DMS153 treated with DMSO at 0.1 percent for 48 hours (cell line): Measurements from ENCODE around the gene HEBP1.

Experiments
- DNase-seq: peaks from one replicate; lab custom pipeline; 2025; ENCODE audit not compliant: unreplicated experiment; lab: John Stamatoyannopoulos, UW

Gene HEBP1

DNA sequence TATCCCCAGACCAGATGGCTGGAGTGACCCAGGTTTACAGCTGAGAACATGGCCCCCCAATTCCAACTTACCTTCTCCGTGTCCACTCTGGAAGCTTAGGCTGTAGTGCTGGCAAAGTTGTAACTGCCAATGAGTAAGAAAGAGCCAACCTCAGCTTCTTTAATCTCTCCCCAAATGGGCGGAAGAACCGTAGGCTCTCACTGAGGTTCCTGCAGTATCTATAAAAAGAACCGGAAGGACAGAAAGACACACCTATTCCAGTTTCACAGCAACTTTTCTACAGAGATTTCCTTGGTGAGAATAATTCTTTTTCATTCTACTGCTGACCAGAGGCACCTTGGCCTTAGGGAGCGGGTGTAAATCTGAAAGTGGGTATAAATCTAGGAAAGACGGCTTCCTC lies 48.0 kb downstream of the HEBP1 start, which contains the start of gene GPRC5D:
Gene GPRC5D, minus strand, starts transcription at position 135 of the 400 bp plus-strand sequence. CDS start 1,786 bp downstream, outside the sequence.
- DNase-seq, result no peak

DNA sequence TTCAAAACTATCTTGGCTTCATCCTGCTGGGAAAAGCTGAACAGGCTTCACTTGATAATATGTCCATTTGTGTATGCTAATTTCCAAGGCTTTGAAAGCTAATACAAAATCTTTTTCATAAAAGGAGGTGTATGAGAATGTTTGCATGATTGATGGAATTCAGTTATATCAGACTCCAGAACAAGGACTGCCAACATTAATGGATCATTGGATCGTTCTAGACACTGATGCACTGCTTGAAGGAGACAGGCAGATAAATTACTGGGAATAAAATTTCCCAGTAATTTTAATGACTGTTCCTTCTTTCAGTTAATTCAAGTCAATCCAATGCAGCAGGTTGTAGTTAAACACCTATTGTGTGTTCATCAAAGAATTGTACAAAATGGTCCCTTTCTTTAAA lies 48.6 kb downstream of the HEBP1 start:
- no peak for DNase-seq

DNA sequence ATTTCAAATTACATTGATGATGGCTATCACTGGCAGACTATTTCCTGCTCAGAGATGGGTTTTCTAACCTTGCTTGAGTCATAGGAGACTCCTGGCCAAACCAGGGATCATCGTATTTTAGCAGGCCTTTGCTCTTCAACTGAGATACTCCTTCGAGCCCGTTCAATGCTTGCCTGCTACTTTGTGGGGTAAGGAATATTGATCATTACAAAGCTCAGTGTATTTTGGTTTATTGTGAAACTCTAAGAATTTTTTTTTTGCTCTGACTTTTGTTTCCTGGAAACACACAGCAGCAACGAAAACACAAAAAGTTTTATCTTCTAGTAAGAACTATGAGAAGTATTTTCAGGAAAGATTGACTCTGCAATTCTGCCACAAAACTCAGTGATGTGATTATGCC lies 52.2 kb downstream of the HEBP1 start:
- no peak for DNase-seq

DNA sequence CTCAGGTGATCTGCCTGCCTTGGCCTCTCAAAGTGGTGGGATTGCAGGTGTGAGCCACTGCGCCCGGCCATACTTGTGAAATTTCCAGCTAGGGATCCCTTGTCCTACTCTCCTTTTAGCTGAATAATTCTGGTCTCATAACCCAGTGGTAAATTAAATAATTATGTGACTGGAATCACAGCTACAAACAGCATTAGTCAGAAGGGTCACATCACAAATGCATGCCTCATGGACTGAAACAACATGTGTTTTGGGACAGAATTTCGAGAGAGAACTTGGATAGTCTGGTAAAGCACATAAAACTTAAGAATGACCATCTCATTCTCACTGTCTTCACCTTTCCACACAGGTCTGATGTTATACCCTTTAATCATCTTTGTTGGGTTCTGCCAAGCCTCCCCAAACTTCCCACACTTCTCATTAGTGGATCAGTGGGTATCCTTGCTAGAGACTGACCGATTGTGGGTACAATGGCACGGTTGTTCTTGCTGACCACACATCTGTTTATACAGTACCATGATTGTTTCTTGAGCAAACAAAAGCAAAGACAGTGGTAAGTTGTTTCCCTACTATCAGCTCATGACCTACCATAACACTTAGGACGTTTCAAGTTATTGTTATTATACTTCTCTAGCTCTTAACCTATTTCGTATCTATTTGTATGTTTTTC lies 53.2 kb downstream of the HEBP1 start:
- no peak for DNase-seq

DNA sequence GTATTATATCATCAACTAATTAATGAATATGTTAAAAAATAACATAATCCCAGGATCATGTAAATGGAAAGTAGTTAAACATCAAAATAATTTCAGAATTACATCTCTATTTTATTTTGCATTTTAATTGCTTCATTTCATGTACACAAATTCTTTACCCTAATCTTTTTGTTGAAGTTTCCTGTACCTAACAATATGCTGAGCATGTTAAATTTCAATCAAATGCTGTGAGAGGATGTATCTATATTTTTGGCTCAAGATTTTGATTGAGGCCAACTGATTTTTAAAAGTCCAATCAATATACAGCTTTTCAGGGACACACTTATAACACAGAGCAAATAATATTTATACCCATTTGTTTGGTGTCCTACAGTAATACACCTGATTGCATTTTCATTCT lies 54.5 kb downstream of the HEBP1 start:
- DNase-seq, result no peak

- no peak for DNase-seq
Observed at GRCh38 chr12:12943586-12944260, 56.3 kb downstream of the HEBP1 start.

DNA sequence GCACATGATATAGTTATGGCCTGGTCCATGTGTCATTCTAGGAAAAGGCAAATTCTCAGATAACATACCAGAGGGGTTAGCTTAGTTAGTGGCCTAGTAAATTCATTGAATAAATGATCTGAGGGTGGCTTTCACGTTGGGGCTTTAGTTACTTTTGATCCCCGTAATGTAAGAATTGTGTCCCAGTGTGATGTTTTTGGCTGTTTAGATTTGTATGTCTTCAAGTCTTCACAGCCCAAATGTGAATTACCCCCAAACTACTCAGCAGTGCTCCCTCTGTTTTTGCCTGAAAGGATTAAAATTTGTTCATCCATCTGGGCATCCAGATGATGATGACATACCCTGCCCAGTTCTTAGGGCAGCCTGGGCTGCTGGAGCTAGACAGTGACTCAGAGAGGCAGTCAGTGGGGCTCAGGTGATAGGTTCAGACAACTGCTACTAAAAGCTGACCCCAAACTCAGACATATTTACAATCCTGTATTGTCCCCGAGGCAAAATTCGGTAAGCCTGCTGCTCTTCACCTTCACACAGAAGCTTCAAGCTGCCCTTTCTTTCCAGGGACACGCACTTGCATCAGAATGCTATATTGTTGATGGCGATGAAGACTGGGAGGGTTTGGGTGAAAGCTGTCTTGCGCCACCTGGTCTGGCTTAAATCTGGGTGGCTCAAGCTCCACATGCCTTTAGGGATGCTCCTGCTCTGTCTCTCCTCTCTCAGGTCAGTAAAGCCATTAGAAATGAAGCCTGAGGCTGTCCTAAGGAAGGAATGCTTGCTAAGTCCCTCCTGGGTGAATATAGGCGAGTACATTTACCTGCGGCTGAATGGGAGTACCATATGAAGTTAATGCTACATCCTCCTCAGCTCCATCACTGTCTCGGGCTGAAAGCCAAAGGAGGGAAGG lies 58.4 kb downstream of the HEBP1 start:
- no peak for DNase-seq

DNA sequence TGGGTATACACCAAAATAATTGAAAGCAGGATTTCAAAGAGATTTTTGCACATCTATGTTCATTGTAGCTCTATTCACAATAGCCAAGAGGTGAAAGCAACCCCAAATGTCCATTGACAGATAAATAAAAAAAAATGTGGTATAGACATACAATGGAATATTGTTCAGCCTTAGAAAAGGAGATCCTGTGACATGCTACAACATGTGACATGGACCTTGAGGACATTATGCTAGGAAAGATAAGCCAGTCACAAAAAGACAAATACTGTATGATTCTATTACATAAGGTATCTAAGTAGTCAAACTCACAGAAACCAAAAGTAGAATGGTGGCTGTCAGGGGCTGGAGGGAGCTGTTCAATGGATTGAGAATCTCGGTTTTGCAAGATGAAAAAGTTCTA lies 60.2 kb downstream of the HEBP1 start:
- no peak for DNase-seq

DNA sequence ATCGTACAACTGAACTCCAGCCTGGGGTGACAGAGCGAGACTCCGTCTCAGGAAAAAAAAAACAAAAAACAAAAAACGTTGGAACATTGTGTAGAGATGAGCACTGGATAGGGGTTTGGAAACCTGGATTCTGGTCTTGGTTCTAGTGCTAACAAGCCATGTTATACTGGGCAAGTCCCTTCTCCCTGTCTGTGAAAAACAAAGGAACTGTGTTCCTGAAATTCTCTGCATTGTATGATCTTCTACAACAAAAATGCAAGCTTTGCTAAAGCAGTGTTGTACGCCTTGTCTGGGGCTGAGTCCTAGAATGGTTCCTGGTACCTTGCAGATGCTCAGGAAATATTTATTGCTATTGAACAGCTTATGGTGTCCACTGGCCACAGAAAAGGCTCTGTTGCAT lies 61.5 kb downstream of the HEBP1 start:
- DNase-seq, result no peak

DNA sequence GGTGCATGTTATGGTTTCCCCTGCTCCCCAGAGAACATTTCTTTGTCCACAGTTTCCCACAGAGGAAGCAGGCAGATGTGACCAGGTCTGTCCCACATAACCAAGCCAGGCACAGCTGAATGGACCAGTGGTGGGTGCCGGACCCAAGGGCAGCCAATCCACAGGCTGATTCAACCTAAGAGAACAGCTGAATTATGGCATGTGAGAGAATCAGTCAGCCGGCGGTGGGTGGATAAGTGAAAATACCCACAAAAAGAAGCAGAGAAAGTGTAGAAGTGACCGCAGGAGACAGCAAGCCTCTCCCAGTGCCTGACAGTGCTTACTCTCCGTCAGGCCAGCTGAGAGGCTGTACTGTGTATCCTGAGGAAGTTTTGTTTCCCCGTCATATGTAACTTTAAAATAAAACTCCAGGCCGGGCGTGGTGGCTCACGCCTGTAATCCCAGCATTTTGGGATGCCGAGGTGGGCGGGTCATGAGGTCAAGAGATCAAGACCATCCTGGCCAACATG lies 63.0 kb downstream of the HEBP1 start:
- no peak for DNase-seq

GRCh38 chr12:12934556-12934955 lies 65.5 kb downstream of the HEBP1 start:
- no peak for DNase-seq

DNA sequence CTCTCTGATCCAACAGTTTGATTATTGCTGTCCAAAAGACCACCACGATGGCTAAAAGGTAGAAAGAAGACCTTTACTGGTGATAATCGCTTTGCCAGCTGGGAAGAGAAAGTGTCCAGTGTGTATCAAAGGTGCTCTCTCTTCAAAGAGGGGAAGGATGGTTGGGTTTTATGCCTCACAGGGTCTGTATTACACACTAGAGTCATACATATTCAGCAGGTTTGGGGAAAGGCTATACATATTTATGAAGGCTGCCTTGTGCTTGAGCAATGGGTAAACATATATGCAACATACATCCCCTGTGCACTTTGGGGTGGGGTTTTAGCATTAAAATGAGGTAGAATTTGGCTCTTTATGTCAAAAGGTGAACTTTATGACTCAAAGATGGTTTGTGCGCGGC lies 66.3 kb downstream of the HEBP1 start:
- DNase-seq, result no peak

DNA sequence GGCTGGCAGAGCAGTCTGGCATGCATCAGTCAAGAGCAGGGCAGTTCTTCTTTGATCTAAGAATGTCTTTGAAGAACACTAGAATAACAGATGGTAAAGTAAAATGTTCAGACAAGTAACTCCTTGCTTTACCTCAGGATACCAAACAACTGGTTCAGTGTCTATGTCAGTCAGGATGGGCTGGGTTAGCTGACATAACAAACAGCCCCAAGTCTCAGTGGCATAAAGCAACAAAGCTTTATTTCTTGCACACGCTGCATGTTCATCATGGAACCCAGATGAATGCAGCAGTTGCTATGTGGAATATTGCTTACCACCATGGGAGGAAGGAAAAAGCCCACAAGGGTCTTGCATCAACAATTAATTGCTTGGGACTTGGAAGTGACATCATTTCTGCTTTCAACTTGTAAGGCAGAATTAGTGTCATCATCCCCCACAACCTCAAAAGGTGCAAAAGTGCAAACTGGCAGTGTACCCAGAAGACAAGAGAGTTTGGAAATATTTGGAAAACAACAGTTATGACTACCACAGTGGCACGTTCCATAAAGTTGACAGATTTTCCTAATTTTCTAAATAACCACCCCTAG lies 69.3 kb downstream of the HEBP1 start:
- DNase-seq, result no peak

DNA sequence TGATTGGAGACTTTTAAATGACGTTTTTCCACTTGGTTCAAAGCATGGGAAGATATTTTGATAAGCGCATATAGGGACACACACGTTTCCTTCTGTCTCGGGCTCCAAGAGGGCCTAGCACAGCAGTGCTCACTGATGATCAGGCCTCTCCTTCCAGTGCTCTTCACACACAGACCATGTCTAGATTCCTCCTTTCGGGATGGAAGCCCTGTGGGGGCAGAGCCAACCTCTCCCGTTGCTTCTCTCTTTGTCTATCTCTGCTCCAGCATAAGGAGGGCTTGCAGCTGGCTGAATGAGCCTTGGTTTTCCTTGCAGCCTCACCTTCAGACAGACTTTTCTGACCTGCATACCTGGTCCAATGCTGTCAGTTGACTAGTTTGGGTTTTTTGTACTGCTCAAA lies 70.4 kb downstream of the HEBP1 start:
- no peak for DNase-seq

- peak; percentile 81 for DNase-seq
Observed at GRCh38 chr12:12927211-12928079, 72.6 kb downstream of the HEBP1 start.

- DNase-seq, result no peak
Observed at GRCh38 chr12:12926571-12927071, 73.4 kb downstream of the HEBP1 start.

GRCh38 chr12:12925388-12925787 lies 74.7 kb downstream of the HEBP1 start:
- no peak for DNase-seq
